K562 (cell line): Measurements from ENCODE around the gene TNNT3. TPM values are rescaled to one million over a fixed set of nuclear protein-coding genes. Genes with fewer than 3 reads are reported as not detected.
"Not testable (repeated sequence)": the region's sequence is repeated elsewhere in the genome, so short reads cannot be mapped to it uniquely, and the experiment has no call there.

Experiments used
- ATAC-seq: fragments of 200-7000 bp; cut with Tn5 transposase; 3 replicates; pipeline ENCODE4 v1.9.1; 2020; ENCODE audit warnings: moderate library complexity
- BruUV-seq: library from RNA; stranded (reverse); fragments of 400-500 nt; replicated peaks from 2 replicates; lab custom pipeline; 2021; lab: Mats Ljungman, UMichigan
- CTCF ChIA-PET: fragments of 300-600 bp; formaldehyde crosslinking; extraction: SDS; loops from one replicate; lab custom pipeline; 2021; ENCODE audit warnings: low intra/inter-chr PET ratio; lab: Yijun Ruan, JAX
- POLR2A ChIA-PET: fragments of 300-600, 350-650 bp; sonication (Branson Sonifier 250); formaldehyde crosslinking; extraction: SDS; loops from one replicate; lab custom pipeline; 2021; ENCODE audit warnings: antibody characterized with exemption, inconsistent platforms; lab: Yijun Ruan, JAX
- DNase-seq, 4 experiments: peaks; one replicate each; pipeline versions ENCODE4 v3.0.0 to v3.0.0-alpha.2; 2011 to 2018; ENCODE audit warnings: low spot score in 3 of 4, mixed read lengths in 3 of 4; ENCODE audit errors: extremely low read depth in 1 of 4
- FAIRE-seq: peaks from 2 replicates; lab custom pipeline; 2011; peaks lifted over from hg19 to GRCh38; lab: Jason Lieb, UNC
- H2AFZ ChIP-seq: 2 replicates; pipeline ENCODE4 v1.6.0; 2011; ENCODE audit warnings: low read depth, low read length, control low read depth, inconsistent platforms
- H3K27ac ChIP-seq: fragments of 200-600 bp; 3 replicates; pipeline ENCODE4 v1.8.0; 2011; ENCODE audit warnings: low read depth, mild to moderate bottlenecking, control low read depth, inconsistent platforms, low read length, moderate library complexity, mixed read lengths; ENCODE audit errors: extremely low read depth
- H3K27me3 ChIP-seq, 2 experiments: fragments of 300-600 bp in 1 of 2; 2 replicates in 1 of 2; 3 replicates in 1 of 2; pipeline versions ENCODE4 v1.6.0 to v1.8.0; 2011; ENCODE audit warnings: inconsistent platforms in 2 of 2, low read length in 2 of 2, mild to moderate bottlenecking in 1 of 2, mixed read lengths in 1 of 2, moderate library complexity in 1 of 2; ENCODE audit not compliant: control insufficient read depth in 2 of 2, insufficient read depth in 2 of 2
- H3K36me3 ChIP-seq: fragments of 300-600 bp; 3 replicates; pipeline ENCODE4 v1.8.0; 2011; ENCODE audit warnings: mild to moderate bottlenecking, low read length, inconsistent platforms; ENCODE audit not compliant: control insufficient read depth, insufficient read depth
- H3K4me1 ChIP-seq, 2 experiments: fragments of 200-600 bp in 1 of 2; replicated peaks in 1 of 2; 2 replicates in 1 of 2; 3 replicates in 1 of 2; pipeline versions ENCODE4 v1.5.1 to v1.8.0; 2011; ENCODE audit warnings: inconsistent platforms in 2 of 2, low read length in 2 of 2, mild to moderate bottlenecking in 1 of 2, mixed read lengths in 1 of 2, moderate library complexity in 1 of 2; ENCODE audit not compliant: control insufficient read depth in 2 of 2, insufficient read depth in 2 of 2
- H3K4me2 ChIP-seq: 2 replicates; pipeline ENCODE4 v1.6.1; 2011; ENCODE audit warnings: low read length, control low read depth, inconsistent platforms, mixed read lengths; ENCODE audit not compliant: insufficient read depth
- H3K4me3 ChIP-seq: fragments of 200-600 bp; sonication (generic), shearing (Covaris generic); 2 replicates; pipeline ENCODE4 v1.5.1; 2016; ENCODE audit warnings: control low read depth, inconsistent platforms
- H3K79me2 ChIP-seq: fragments of 200-600 bp; 3 replicates; pipeline ENCODE4 v1.8.0; 2011; ENCODE audit warnings: low read length, inconsistent platforms; ENCODE audit not compliant: control insufficient read depth, insufficient read depth
- H3K9ac ChIP-seq, 2 experiments: 2 replicates each; pipeline versions ENCODE4 v1.6.0 to v1.6.1; 2011; ENCODE audit warnings: low read depth in 2 of 2, low read length in 2 of 2, control low read depth in 1 of 2, inconsistent platforms in 1 of 2, mild to moderate bottlenecking in 1 of 2, mixed read lengths in 1 of 2; ENCODE audit not compliant: insufficient read depth in 1 of 2
- H3K9me1 ChIP-seq: one replicate; pipeline ENCODE4 v1.6.0; 2011; ENCODE audit warnings: inconsistent platforms, mild to moderate bottlenecking, low read length, moderate library complexity; ENCODE audit not compliant: control insufficient read depth, insufficient read depth
- H3K9me3 ChIP-seq: replicated peaks from 2 replicates; pipeline ENCODE4 v1.5.1; 2011; ENCODE audit warnings: low read depth, low read length, inconsistent platforms; ENCODE audit not compliant: control insufficient read depth, insufficient read depth
- H4K20me1 ChIP-seq: replicated peaks from 2 replicates; pipeline ENCODE4 v1.6.1; 2011; ENCODE audit warnings: low read length, inconsistent platforms, mixed read lengths; ENCODE audit not compliant: control insufficient read depth, insufficient read depth
- CBFA2T2 ChIP-seq: fragments of 450-650 bp; conservative IDR thresholded peaks from 2 replicates; pipeline ENCODE4 v1.6.1; 2017; ENCODE audit warnings: mild to moderate bottlenecking
- CBFB ChIP-seq: sonication (generic); formaldehyde crosslinking; IDR thresholded peaks from 2 replicates; pipeline ENCODE4 v1.4.0; 2020; ENCODE audit warnings: mild to moderate bottlenecking, missing genetic modification reagents
- CHD4 ChIP-seq: fragments of 200-600 bp; sonication (generic); IDR thresholded peaks from 3 replicates; pipeline ENCODE4 v1.6.1; 2012; ENCODE audit warnings: low read depth, mild to moderate bottlenecking, mixed read lengths, low read length, inconsistent platforms; ENCODE audit not compliant: insufficient read depth, insufficient replicate concordance, poor library complexity, severe bottlenecking
- ZNF24 ChIP-seq: fragments of 450-650 bp; IDR thresholded peaks from 2 replicates; pipeline ENCODE4 v1.6.1; 2016
- WGBS: fragments of 100-300 bp; shearing (Covaris generic); methylation state at CpG from one replicate; pipeline ENCODE4 v1.1.6; 2016; ENCODE audit warnings: low coverage, mixed read lengths; ENCODE audit not compliant: insufficient coverage; ENCODE audit errors: missing lambda C conversion rate; 5-methylcytosine and 5-hydroxymethylcytosine counted together
- in situ Hi-C: fragments of 300-500 bp; cut with MboI; formaldehyde crosslinking; loops from 4 replicates; pipeline ENCODE4 v1.15.0; 2018; ENCODE audit warnings: inconsistent platforms, mixed read lengths
- intact Hi-C: fragments of 100-400 bp; cut with micrococcal nuclease; formaldehyde crosslinking; loops from 2 replicates; pipeline ENCODE4 v1.14.2; 2022
- polyA plus RNA-seq, 8 experiments: library from polyadenylated mRNA; depleted of rRNA in 4 of 8; stranded (reverse) in 5 of 8; unstranded in 3 of 8; fragments of >200 nt; fragmentation: Nextera tagmentation in 2 of 8; fragmentation: Illumina TruSeq in 1 of 8; extraction: Ambion mirVana in 2 of 8; extraction: Trizol in 1 of 8; gene quantifications; 2 replicates each; pipeline versions ENCODE4 v1.2.1 to v1.2.3, GENCODE V29; 2011 to 2014; ENCODE audit warnings: inconsistent platforms in 1 of 8, missing spikeins in 1 of 8
- total RNA-seq, 7 experiments: library from RNA; depleted of rRNA in 6 of 7; stranded (reverse); fragments of >200 nt in 6 of 7; fragmentation: Illumina TruSeq in 2 of 7; extraction: Trizol in 2 of 7; gene quantifications; 2 replicates each; pipeline versions ENCODE4 v1.2.1 to v1.2.3, GENCODE V29; 2011 to 2021; ENCODE audit warnings: low replicate concordance in 1 of 7

TNNT3 gene
- total and polyA plus RNA-seq, 9 of the 15 experiments (the other 6 are each of a cell fraction or from before 2014, with no cell fraction given): 0.10 TPM; not detected in 8

DNA sequence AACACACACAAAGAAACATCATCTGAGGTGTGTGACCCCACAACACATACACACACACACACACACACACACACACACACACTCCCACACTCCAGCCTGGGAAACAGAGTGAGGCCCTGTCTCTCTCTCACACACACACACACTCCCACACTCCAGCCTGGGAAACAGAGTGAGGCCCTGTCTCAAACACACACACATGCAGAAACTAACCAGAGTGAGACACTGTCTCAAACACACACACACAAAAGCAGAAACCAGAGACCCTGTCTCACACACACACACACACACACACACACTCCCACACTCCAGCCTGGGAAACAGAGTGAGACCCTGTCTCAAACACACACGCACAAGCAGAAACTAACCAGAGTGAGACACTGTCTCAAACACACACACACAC lies 20.3 kb downstream of the TNNT3 start:
- WGBS: 44% methylated on average over 1 of the region's 1 CpG
- in situ Hi-C loops: loop anchor here (5.0 kb wide), 1 partner anchor 42 kb away; no protein-coding TSS in a partner anchor
- H2AFZ ChIP-seq, H3K9me1 ChIP-seq, DNase-seq, H3K9me3 ChIP-seq, intact Hi-C loops, CTCF ChIA-PET, H4K20me1 ChIP-seq: not testable (repeated sequence)
- TF ChIP-seq CHD4: peak; percentile 54
- TF ChIP-seq, all 486 proteins: peak for 1; not testable (repeated sequence) for 485
- ATAC-seq, H3K9ac ChIP-seq, H3K4me3 ChIP-seq, H3K4me2 ChIP-seq, H3K79me2 ChIP-seq, H3K36me3 ChIP-seq, H3K27ac ChIP-seq, POLR2A ChIA-PET, BruUV-seq: not testable (repeated sequence)
- Histone ChIP-seq H3K27me3 (peaks cover 12 to 42% of the 10 kb centered on the region in 2 experiments; a peak in 4 of 5 replicates), H3K4me1 (peaks cover 0 to 54% of the 10 kb centered on the region in 2 experiments; a peak in 3 of 5 replicates)
- peak; percentile 84 for FAIRE-seq

GRCh38 chr11:1942558-1943260 lies 23.2 kb downstream of the TNNT3 start:
- Histone ChIP-seq H3K9me3 (no peaks in the 10 kb centered on the region), H3K27ac (no peak overlapping the region), H3K4me3 (no peak overlapping the region), H2AFZ (no peak overlapping the region), H4K20me1 (no peaks in the 10 kb centered on the region), H3K27me3 (peaks cover 0 to 13% of the 10 kb centered on the region in 2 experiments; a peak in 3 of 5 replicates), H3K79me2 (no peaks in the 10 kb centered on the region), H3K9me1 (no peaks in the 10 kb centered on the region), H3K4me1 (peaks cover 0 to 31% of the 10 kb centered on the region in 2 experiments; a peak in 3 of 5 replicates), H3K9ac (peak overlapping the region in 1 of 2 experiments; percentile 68; a peak in 1 of 4 replicates), H3K36me3 (no peaks in the 10 kb centered on the region), H3K4me2 (no peak overlapping the region)
- DNase-seq (no peak), ATAC-seq (no peak), FAIRE-seq (no peak)
- ChIA-PET CTCF (no interaction called here), POLR2A (interaction anchor here (1.0 to 1.2 kb wide), 2 partner anchors 41 to 60 kb away, joined by 3 to 5 read pairs; no protein-coding TSS in a partner anchor)
- no TSS peak for BruUV-seq
- peak; percentile 80 for TF ChIP-seq ZNF24
- peak; percentile 37; the same call in 1 of the 2 replicates for TF ChIP-seq CBFB
- no peak for TF ChIP-seq CBFA2T2
- WGBS: 41% methylated on average over 8 of the region's 10 CpGs
- intact Hi-C loops: no loop called here
- in situ Hi-C loops: loop anchor here (5.0 kb wide), 1 partner anchor 45 kb away; no protein-coding TSS in a partner anchor
